Measurements from ENCODE around the gene TCEA2.

Gene TCEA2

GRCh38 chr20:64065974-64066343 is 3.0 kb downstream of the TCEA2 start:
- TF ChIP-seq, protein P1, sequence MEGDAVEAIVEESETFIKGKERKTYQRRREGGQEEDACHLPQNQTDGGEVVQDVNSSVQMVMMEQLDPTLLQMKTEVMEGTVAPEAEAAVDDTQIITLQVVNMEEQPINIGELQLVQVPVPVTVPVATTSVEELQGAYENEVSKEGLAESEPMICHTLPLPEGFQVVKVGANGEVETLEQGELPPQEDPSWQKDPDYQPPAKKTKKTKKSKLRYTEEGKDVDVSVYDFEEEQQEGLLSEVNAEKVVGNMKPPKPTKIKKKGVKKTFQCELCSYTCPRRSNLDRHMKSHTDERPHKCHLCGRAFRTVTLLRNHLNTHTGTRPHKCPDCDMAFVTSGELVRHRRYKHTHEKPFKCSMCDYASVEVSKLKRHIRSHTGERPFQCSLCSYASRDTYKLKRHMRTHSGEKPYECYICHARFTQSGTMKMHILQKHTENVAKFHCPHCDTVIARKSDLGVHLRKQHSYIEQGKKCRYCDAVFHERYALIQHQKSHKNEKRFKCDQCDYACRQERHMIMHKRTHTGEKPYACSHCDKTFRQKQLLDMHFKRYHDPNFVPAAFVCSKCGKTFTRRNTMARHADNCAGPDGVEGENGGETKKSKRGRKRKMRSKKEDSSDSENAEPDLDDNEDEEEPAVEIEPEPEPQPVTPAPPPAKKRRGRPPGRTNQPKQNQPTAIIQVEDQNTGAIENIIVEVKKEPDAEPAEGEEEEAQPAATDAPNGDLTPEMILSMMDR (IDR thresholded peaks at IDR 0.05; ENCODE audit: insufficient read depth, low read length, poor library complexity, severe bottlenecking) = no peak
- H3K4me3 ChIP-seq (replicated peaks; ENCODE audit: low read depth, low read length) = no peak overlapping the region
- no peaks in the 10 kb centered on the region for H3K27me3 ChIP-seq (replicated peaks; ENCODE audit: control insufficient read depth, insufficient read depth, low read length)
- peak; percentile 83 for DNase-seq (ENCODE audit: extremely low read depth, insufficient read length)
- H3K36me3 ChIP-seq (ENCODE audit: control insufficient read depth, insufficient read depth, low read length) = no peaks in the 10 kb centered on the region

DNA sequence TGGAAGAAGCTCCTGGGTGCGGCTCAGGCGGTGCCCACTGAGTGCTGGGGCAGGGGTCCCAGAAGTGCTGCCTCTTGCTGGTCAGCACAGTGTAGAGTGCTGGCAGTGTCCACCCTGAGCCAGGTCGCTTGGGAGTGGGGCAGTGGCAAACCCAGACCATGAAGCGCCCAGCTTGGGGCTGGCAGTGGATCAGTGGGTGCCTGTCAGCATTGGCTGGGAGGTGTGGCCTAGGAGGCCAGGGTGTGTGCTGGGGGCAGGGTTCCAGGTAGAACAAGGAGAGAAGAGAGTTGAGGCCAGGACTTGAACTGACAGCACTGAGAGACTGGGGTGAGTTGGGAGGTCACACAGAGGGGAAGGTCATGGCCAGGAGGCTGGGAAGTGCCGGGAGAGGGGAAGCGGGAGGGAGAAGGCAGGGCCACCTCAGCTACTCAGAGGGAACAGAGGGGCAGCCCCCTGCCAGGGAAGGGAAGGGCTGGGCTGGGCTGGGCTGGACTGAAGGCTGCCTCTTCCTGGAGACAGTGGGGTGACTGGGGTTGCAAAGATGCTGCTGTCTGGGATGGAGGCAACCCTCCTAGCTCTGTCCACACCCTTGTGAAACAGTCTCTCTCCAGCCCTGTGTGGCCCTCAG is 4.1 kb downstream of the TCEA2 start:
- Histone ChIP-seq H3K4me3 (replicated peaks; ENCODE audit: low read depth, low read length) (no peak overlapping the region), H3K36me3 (ENCODE audit: control insufficient read depth, insufficient read depth, low read length) (peaks cover 5% of the 10 kb centered on the region), H3K27me3 (replicated peaks; ENCODE audit: control insufficient read depth, insufficient read depth, low read length) (no peaks in the 10 kb centered on the region)
- no peak for DNase-seq (ENCODE audit: extremely low read depth, insufficient read length)
- TF ChIP-seq, protein P1 (IDR thresholded peaks at IDR 0.05; ENCODE audit: insufficient read depth, low read length, poor library complexity, severe bottlenecking) = no peak

DNA sequence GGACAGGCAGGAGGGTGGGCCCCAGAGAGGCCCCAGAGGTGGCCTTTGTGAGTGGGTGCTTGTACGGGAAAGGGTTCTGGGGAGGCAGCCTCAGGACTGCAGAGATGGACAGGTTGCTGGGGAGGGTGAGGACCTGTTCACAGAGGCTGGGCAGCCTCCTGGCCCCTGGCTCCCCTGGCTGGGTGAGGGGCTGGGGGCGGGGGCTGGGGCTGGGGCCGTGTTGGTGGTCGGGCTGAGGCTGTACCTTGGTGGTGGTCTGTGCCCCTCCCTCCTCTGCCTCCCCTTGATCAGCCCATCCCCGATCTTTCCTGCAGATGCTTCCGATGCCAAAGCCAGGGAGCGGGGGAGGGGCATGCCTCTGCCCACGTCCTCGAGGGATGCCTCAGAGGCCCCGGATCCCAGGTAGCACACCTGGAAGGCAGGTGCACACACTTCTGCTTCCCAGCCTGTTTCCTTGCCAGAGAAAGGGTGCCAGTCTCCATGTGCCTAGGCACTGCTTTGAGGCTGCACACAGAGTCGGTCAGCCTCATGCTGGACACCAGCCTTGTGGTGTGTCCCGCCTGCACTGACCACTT is 4.8 kb downstream of the TCEA2 start:
- TF ChIP-seq, protein P1 (IDR thresholded peaks at IDR 0.05; ENCODE audit: insufficient read depth, low read length, poor library complexity, severe bottlenecking) = no peak

GRCh38 chr20:64068386-64069208 is 5.6 kb downstream of the TCEA2 start:
- no peak for DNase-seq (ENCODE audit: extremely low read depth, insufficient read length)
- no peaks in the 10 kb centered on the region for H3K27me3 ChIP-seq (replicated peaks; ENCODE audit: control insufficient read depth, insufficient read depth, low read length)
- no peak overlapping the region for H3K4me3 ChIP-seq (replicated peaks; ENCODE audit: low read depth, low read length)
- TF ChIP-seq, protein P1 (IDR thresholded peaks at IDR 0.05; ENCODE audit: insufficient read depth, low read length, poor library complexity, severe bottlenecking) = no peak
- H3K36me3 ChIP-seq (ENCODE audit: control insufficient read depth, insufficient read depth, low read length) = peaks cover 8% of the 10 kb centered on the region

More for the DNA sequence above, 4.8 kb downstream of the TCEA2 start:
- Histone ChIP-seq H3K4me3 (replicated peaks; ENCODE audit: low read depth, low read length) (no peak overlapping the region), H3K27me3 (replicated peaks; ENCODE audit: control insufficient read depth, insufficient read depth, low read length) (no peaks in the 10 kb centered on the region), H3K36me3 (ENCODE audit: control insufficient read depth, insufficient read depth, low read length) (peaks cover 6% of the 10 kb centered on the region)
- no peak for DNase-seq (ENCODE audit: extremely low read depth, insufficient read length)

- peaks cover 13% of the 10 kb centered on the region for H3K36me3 ChIP-seq (ENCODE audit: control insufficient read depth, insufficient read depth, low read length)
- TF ChIP-seq, protein P1 (IDR thresholded peaks at IDR 0.05; ENCODE audit: insufficient read depth, low read length, poor library complexity, severe bottlenecking) = no peak
- DNase-seq (ENCODE audit: extremely low read depth, insufficient read length) = no peak
- no peak overlapping the region for H3K4me3 ChIP-seq (replicated peaks; ENCODE audit: low read depth, low read length)
- H3K27me3 ChIP-seq (replicated peaks; ENCODE audit: control insufficient read depth, insufficient read depth, low read length) = no peaks in the 10 kb centered on the region
Measured at GRCh38 chr20:64069209-64069613, 6.2 kb downstream of the TCEA2 start.

All from GM06990 (cell line).